Fibroblast of skin of back (primary cell): ENCODE measurements around the gene ALDH5A1. TPM values are rescaled to one million over a fixed set of nuclear protein-coding genes. Genes with fewer than 3 reads are reported as not detected.

Experiments
- DNase-seq: peaks from one replicate; pipeline ENCODE4 v3.0.0-alpha.2; 2013
- polyA plus RNA-seq, 2 experiments: library from polyadenylated mRNA; unstranded; fragments of 120-200 nt; gene quantifications; one replicate each; pipeline ENCODE4 v1.2.1, GENCODE V29; 2013; ENCODE audit not compliant: insufficient read length in 2 of 2

Gene ALDH5A1
- polyA plus RNA-seq (2013, experiment 1 of 2; ENCODE audit: insufficient read length) = 1.9 TPM
- polyA plus RNA-seq (2013, experiment 2 of 2; ENCODE audit: insufficient read length) = 2.3 TPM

DNA sequence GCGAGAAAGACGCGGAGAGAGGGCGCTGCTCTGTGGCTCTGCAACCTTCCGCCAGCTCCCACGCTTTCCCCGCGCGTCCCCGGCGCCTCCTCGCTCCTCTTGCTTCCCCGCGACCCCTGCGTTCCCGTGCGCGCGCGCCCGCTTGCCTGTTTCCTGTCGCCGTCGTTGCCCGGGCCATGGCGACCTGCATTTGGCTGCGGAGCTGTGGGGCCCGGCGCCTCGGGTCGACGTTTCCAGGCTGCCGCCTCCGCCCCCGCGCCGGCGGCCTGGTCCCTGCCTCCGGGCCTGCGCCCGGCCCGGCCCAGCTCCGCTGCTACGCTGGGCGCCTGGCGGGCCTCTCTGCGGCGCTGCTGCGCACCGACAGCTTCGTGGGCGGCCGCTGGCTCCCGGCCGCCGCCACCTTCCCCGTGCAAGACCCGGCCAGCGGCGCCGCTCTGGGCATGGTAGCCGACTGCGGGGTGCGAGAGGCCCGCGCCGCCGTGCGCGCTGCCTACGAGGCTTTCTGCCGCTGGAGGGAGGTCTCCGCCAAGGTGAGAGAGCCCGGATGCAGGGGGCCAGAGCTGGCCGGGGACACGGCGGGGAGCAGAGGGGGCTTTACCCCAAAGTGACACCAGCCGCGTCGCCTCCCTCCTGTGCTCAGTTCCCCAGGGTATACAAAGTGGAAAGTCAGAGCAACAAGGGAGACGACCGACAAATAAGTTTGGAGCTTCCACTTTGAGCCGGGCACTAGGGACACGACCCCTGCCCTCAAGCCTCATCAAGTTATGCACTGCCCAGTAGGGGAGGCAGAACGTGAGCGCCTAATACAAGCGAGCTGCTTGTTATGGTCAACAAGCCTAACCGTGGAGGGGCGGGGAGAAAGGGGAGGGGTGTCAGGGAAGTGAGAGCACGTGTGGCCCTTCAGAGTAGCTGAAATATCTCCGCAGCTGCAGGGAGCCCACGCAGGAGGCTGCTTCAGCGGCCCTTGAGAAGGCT lies at the start of gene ALDH5A1:
Gene ALDH5A1, plus strand, starts transcription at position 149 of the 975 bp plus-strand sequence. Its CDS starts 28 bp downstream, at position 177.
- DNase-seq = peak; percentile 63

DNA sequence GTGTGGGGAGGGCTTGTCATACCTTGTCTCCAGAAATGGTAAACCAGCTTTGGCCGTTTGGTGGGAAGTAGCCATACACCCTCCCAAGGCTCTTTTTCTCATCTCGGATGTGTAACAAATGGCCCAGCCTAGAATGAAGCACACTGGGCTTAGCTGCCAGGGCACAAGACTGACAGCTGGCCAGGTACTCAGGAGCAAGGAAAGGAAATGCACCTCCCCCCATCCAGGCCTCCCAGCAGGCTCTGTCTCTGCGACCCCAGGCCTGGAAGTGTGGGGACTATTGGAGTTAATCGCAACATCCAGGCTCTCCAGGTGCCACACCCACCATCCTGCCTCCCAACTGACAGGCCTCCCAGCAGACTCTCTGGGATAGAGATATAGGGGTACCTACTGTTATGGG lies 49.1 kb upstream of the ALDH5A1 start:
- DNase-seq = no peak

DNA sequence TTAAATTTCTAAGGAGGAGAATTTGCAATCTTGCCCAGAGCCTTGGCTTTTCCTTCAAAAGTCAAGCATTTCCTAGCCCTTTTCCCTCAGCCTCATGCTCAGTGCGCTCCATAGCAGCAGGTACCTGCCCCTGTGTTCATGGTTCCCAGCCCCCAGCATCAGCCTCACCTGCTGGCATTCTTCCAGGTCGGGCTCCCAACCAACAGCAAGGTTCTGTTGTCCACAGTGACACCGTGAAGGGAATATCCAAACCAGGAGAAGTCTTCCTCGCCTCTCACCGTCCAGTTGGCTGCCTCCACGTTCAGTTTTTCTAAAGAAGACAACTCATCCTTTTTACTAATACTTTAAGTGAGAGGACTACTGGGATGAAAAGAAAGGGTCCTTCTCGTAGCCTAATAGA lies 48.1 kb upstream of the ALDH5A1 start:
- DNase-seq = no peak

DNA sequence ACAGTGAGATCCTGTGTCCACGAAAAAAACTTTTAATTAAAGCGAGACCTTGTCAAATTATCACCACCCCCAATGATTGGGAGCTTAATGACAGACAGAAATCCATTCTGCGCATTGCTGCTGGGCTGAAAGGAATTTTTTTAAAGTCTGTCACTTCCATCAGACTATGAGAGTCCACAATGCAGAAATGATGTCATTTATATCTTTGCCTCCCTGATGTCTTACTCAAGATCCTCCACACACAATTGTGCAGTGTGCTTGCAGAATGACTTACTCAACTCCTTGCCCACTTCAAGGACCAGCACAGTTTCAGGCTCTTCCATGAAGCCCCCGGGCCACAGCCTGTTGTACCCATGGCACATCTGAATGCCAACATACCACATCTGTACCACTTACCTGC lies 46.4 kb upstream of the ALDH5A1 start:
- DNase-seq = no peak

DNA sequence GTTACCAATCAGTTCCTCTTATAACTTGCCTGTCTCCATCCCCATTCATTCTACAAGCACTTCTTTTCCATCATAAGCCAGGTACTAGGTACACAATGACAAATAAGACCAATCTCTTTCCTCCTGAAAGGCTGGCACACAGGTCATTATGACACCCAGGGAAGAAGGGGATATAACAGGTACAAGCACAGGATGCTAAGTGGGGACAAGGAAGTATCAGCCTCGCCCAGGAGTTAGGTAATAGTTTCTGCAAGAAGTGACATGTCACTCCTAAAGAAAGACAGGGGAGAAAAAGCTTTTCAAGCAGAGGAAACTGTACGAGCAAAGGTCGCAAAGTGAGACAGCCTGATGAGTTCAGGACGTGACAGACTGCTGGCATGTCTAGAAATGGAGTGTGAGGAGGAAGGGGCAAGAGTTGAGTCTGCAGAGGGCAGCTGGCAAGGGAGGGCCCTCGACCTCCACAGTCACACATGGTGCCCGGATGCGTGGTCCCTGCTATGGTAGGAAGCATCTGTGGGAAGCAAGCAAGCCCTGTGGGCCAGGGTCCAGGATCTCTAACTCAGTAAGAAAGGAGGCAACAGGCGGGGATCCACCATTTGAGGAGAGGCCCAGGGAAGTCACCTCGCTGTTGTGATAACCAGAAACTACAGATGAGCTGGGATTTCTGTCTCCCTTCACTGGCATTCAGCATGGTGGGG lies 45.8 kb upstream of the ALDH5A1 start:
- no peak for DNase-seq

DNA sequence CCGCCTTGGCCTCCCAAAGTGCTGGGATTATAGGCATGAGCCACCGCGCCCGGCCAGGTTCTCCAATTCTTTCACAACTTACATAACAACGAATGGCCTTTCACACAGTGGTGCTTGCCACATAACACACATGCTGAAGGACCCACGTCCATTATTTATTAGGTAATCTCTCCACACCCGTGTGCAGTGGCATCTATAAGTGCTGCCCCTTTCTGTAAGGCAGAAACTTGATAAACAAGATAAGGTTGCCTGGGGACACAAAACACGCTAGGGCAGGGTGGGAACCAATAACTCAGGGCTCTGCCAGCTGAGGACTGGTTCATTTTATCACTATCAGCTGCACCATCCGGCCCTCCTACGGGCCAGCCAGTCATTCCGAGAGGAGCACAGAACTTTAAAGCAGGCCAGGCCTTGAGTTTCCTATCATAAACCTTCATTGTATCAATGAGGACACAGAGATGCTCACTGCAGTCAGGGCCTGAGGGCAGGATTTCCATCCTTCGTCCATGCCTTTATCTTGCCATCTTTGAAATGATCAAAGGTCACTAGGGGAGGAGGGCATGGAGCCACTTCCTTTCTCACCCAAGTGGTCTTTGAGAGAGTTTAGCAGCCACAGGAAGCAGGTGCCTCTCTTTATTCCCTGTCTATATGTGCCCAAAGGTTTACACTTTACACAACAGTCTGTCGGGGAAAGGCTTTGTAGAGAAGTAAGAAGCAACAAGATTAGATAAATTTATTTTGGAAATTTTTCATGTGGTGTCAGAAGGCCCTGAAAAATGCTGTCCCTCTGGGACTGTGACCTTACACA lies 43.0 kb upstream of the ALDH5A1 start:
- no peak for DNase-seq

DNA sequence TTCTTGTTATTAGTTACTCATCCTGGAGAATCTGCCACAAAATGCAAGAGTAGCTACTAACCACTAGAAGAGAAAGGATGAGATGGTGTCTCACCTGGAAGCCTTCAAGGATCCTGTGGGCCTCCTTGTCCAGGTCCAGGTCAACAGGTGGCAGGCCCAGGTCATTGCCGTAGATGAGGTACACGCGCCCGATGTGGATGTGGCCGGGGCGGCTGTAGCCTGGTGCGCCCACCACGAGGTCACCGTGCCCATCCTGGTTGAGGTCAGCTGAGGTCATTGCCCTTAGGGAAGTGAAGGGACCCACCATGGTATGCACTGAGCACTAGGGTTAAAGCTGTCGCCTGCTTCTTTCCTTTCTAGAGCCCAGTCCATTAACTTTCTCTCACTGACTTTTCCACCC lies 40.8 kb upstream of the ALDH5A1 start:
- no peak for DNase-seq

DNA sequence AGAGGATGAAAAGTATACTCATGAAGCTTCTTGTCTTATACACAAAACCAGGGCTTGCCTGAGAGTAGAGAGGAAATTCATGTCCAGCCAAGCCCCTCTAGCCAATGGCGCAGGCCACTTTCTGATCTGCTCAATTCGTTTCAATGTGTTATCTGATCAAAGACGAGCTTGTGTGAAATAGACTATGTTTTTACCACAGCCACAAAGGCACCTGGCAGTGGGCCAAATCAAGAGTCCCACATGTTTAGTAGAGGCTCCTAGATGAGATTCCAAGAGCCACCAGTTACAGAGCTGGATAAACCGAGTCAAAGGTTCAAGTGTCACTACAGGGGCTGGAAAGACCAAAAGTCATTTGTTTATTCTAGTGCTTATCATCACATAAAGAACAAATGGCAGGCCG lies 40.3 kb upstream of the ALDH5A1 start:
- no peak for DNase-seq

DNA sequence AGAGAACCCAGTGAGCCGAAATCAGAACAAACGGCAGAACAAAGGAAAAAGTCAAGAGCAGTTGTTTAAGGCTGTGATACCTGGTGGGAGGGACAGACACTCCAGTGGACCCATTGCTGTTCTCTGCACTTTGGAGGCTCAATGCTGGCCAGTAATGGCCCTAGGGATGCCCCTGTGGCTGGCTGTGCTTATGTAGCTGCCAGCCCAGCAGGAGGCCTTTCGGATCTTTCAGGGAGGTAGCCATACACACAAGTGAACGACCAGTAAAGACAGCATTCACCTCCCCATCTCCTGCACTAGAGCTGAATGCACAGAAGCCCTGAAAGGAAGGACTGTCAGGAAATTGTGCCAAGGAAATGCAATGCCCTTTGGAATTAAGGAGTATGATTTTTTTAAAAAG lies 39.7 kb upstream of the ALDH5A1 start:
- no peak for DNase-seq

DNA sequence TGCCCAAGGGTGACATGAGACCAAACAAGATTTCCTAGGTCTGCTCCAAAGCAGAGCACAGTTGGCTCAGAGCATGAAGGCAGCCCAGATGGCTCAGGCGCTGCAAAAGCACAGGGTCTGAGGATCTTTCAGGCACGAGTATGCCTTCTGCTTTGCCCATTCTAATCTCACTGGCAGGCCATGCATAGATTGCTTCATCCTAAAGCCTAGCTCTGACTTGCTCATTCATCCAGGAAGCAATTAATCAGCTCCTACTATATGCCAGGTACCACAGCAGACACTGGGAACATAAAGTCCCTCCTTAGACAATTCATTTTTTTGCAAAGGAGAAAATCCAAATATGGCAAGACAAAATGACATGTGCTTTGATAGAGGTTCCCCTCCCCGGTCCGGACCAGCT lies 36.6 kb upstream of the ALDH5A1 start:
- no peak for DNase-seq

DNA sequence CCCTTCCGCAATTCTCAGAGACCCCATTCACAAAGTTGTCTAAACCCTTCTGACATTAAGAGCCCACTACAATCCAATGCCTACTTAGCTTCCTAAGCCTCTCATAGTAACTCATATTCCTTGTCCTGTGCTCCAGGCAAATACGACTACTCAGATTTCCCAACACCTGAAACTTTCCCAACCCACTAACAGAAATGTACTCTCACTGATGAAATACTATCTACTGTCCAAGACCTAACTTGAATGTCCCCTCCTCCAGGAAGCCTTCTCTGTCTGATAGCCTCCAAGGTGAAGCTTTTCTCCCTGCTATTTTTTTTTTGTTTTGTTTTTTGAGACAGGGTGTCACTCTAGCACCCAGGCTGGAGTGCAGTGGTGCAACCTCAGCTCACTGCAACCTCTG lies 35.8 kb upstream of the ALDH5A1 start:
- DNase-seq = no peak

DNA sequence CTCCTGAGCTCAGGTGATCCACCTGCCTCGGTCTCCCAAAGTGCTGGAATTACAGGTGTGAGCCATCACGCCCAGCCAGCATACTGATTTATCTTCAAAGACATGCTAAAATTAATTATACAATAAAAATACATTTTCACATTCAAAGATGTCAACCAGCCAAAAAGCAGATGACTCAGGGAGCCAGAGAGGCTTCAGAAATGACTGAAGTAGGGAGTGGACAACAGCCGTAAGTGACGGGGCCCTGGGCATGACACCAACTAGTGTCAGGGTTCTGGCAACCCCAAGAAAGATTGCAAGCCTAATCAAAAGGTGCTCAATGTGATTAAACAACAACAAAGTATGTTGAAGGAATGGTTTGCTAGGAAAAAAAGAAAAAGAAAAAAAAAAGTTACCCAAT lies 33.8 kb upstream of the ALDH5A1 start:
- DNase-seq = no peak

DNA sequence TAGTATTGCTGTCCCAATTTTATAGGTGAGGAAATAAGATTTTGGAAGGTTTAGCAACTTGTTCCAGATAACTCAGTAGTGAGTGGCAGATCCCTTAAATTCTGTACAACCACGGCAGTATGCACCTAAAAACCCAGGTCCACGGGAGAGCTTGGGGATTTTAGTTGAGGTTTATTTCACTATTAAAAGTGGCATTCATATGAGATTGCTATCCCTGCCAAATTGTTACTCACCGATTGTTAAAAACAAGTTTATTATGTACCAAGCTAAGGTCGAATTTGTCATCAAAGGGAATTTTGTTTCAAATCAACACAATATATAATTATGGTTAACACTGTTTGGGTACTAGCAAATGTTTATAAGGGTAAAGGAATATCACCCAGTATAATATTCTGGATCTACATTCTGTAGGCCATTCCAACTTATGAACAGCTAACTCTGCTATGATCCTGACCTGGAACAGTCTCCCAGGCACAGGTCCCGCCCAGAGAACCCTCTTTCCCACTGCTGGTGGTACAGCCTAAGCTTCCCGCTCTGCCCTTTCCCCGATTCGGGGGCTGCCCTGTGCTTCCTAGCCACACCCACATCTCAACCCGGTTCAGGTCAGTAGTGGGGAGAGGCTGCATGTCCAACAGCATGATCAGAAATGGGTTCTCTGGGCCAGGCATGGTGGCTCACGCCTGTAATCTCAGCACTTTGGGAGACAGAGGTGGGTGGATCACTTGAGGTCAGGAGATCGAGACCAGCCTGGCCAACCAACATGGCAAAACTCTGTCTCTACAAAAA lies 30.3 kb upstream of the ALDH5A1 start:
- DNase-seq = no peak

DNA sequence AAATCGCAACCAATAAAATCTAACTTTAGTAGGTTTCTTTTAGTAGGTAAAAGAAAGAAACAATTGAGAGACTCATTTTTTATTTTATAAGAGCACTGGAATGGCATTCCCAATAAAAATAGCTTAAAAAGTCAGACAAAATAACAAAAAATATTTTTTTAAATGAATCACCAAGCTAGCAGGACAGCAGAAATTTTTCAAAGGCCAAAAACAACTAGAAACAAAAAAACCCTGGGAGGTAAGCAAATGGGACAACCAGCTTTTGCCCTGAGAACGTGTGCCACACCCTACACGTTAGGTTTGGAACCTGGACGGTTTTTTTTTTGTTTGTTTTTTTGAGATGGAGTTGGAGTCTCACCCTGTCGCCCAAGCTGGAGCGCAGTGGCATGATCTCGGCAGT lies 25.0 kb upstream of the ALDH5A1 start:
- DNase-seq = peak; percentile 67

DNA sequence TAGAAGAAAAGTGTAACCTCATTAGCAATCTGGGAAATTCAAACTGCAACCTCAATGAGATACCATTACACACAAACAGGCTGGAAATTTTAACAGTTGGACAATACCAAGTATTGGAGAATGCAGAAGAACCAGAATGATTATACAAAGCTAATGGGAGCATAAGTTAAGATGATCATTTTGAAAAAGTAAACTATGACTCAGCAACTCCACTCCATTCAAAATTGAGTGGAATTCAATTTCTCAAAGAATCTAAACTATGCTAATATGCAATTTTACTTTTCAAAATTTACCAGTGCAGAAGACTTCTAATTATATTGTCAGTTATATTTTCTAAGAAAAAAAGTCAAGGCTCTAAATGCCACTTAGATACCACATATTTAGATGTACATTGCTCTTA lies 22.6 kb upstream of the ALDH5A1 start:
- peak; percentile 40 for DNase-seq

DNA sequence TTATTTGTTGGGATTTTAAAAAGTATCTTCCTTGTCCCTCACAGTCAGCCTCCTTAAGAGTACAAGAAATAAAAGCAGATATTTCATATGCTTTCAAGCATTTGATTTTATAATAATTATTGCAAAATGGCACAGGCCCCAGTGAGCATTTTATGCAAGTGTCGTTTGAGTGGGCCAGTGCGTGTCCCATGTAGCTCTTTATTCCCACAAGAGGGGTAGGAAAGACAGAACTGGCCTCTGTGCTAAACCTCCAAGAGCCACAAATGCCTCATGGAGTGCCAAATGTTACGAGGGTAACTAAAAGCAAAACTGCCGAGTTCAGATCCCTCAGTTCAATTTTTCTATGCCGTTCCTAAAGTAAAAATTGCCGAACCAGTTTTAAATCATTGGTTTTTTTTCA lies 18.1 kb upstream of the ALDH5A1 start:
- no peak for DNase-seq

DNA sequence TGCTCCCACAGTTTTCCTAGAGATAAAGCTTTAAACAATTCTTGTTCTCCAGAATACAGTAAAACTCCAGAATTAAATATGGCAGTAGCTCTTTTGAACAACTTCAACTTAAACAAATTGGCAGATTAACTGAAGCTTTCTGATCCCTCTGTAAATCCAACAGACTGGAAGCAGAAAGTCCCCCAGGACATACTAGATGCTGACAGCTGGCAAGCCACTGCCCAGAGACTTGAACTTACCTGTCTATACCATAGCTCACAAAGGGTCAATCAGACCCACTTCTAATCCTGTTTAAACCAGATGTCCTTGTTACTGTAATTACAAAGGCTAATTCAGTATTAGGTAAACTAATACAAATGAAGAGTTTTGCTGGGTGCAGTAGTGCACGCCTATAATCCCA lies 17.7 kb upstream of the ALDH5A1 start:
- DNase-seq = no peak

DNA sequence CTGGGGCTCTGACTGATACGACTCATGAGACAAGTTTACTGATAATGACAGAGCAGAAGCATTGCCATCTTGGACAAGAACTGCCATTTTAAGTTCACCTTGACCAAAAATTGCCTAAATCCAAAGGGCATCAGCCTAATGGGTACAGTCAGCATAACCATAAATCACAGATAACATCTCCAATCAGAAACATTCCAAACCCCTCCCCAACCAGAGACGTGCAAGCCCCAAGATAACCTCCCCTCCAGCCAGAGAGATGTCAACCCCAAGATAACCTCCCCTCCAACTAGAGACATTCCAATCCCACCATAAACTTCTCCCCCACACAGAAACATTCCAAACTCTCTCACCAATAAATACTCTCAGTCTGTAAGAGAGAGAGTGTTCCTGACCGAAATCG lies 15.9 kb upstream of the ALDH5A1 start:
- no peak for DNase-seq

DNA sequence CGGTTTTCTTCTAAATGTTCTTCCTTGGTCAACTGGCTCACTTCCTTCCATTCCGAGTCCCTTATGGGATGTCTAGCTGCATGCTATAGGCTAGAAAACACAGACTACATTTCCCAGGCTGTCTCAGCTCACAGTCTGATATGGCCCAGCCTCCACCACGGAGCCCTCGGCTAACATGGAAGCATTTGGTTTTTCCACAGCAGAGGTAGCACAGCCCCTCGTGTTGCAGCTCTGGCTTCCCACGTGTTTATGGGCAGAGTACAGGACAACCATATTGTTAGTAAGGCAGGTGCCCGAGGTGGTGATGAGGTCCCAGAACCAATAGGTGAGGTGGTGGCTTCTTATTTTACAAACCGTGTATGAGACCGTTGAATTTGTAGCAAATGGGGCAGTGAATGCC lies 14.1 kb upstream of the ALDH5A1 start:
- DNase-seq = no peak

DNA sequence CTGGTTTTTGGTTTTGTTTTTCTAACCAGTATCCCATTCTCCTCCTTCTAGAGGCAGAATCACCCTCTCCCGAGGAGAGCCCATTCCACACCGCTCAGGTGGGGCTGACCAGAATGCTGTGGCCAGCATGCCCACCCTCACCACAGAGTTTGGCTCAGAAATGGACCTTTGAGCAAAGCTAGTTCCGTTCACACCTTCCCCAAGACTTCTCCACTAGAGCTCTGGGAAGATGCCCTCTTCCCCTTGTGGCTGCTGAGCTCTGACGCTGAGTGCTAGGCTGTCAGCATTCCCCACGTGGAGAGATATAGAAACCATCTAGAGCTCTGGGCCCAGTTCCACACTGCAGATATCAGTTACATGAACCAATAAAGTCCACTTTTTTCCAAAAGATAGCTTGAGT lies 13.3 kb upstream of the ALDH5A1 start:
- DNase-seq = no peak

DNA sequence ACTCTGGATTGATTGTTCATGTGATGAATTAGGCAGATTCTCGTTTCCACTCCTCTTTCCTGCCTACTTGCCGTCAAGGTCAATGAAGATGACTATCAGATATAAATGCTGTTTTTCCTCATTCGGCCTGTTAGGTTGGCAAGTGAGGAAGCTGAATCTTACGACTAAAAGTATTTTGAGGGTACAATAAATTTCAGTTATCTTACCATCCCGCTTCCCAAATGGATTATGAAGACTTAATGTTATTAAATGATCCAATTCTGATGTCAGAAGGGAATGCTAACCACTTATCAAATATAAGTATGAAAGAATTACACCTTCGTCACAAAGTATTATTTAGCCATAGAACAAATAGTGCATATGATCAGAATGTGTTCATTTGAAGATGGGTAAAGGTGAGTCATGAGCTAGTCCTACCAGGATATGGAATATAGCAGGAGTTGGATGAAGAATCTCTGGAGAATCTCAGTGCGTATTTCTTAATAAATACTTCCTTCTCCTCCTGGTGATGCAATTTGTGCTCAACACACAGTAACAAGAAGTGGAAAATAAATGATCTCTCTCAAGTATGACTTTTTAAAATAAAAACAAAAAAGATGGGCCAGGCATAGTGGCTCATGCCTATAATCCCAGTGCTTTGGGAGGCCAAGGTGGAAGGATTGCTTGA lies 10.0 kb upstream of the ALDH5A1 start:
- DNase-seq = peak; percentile 53
